GM12874 (cell line): ENCODE results near the gene PKN2.

Experiments
- CTCF ChIP-seq: IDR thresholded peaks from 2 replicates; pipeline ENCODE4 v1.5.1; 2011; ENCODE audit warnings: low read depth, mild to moderate bottlenecking, control low read depth, low read length, moderate library complexity; ENCODE audit not compliant: insufficient read depth

The PKN2 gene

GRCh38 chr1:88753506-88753905 is 69.4 kb downstream of the PKN2 start:
- no peak for TF ChIP-seq CTCF

GRCh38 chr1:88763649-88764406 is 79.8 kb downstream of the PKN2 start:
- no peak for TF ChIP-seq CTCF

GRCh38 chr1:88768187-88768586 is 84.1 kb downstream of the PKN2 start:
- TF ChIP-seq CTCF: no peak

GRCh38 chr1:88768816-88769215 is 84.7 kb downstream of the PKN2 start:
- TF ChIP-seq CTCF: no peak

- no peak for TF ChIP-seq CTCF
These were observed 89.6 kb downstream of the PKN2 start for GRCh38 chr1:88773540-88774150.

GRCh38 chr1:88774151-88774556 is 90.1 kb downstream of the PKN2 start:
- no peak for TF ChIP-seq CTCF

- TF ChIP-seq CTCF: no peak
These were observed 93.6 kb downstream of the PKN2 start for GRCh38 chr1:88777604-88778149.
